Mammary epithelial cell (primary cell): ENCODE data around the gene NSRP1.

Experiments used
- EZH2 ChIP-seq: IDR thresholded peaks from 2 replicates; pipeline ENCODE4 v1.6.1; 2012; ENCODE audit warnings: low read length, inconsistent platforms, borderline replicate concordance
- TF ChIP-seq, protein P1 (sequence below), 2 donors: IDR thresholded peaks in 1 of 2; conservative IDR thresholded peaks in 1 of 2; 2 replicates each; pipeline ENCODE4 v1.5.1; 2011 to 2012; ENCODE audit warnings: inconsistent platforms in 2 of 2, low read length in 2 of 2, mild to moderate bottlenecking in 2 of 2, control low read depth in 1 of 2, low read depth in 1 of 2; ENCODE audit not compliant: insufficient read depth in 1 of 2; ENCODE audit errors: extremely low read depth in 1 of 2

DNA sequence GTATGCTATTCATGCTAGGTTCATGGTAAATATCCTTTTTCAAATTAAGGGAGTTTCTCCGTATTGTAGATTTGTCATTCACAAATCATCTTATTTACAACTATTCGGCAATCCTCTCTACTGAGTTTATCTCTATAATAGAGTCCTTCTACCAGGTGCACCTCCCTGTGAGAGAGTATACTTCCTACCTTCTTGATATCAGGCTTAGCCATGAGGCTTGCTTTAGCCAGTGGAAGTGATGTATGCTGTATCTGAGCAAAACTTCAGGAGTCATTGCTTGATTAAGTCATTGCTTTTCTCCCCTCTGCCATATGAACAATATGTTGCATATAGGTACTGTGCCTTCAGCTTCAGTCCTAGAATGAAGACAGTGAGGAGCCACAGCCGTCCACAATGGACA lies 20.5 kb downstream of the NSRP1 start:
- TF ChIP-seq, protein P1, sequence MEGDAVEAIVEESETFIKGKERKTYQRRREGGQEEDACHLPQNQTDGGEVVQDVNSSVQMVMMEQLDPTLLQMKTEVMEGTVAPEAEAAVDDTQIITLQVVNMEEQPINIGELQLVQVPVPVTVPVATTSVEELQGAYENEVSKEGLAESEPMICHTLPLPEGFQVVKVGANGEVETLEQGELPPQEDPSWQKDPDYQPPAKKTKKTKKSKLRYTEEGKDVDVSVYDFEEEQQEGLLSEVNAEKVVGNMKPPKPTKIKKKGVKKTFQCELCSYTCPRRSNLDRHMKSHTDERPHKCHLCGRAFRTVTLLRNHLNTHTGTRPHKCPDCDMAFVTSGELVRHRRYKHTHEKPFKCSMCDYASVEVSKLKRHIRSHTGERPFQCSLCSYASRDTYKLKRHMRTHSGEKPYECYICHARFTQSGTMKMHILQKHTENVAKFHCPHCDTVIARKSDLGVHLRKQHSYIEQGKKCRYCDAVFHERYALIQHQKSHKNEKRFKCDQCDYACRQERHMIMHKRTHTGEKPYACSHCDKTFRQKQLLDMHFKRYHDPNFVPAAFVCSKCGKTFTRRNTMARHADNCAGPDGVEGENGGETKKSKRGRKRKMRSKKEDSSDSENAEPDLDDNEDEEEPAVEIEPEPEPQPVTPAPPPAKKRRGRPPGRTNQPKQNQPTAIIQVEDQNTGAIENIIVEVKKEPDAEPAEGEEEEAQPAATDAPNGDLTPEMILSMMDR (conservative IDR thresholded peaks at IDR 0.05 in 1 of 2, IDR thresholded peaks at IDR 0.05 in 1 of 2; ENCODE audit: extremely low read depth in 1 of 2, insufficient read depth in 1 of 2, low read depth in 1 of 2, low read length in 2 of 2): no peak
- no peak for TF ChIP-seq EZH2
